Measurements from ENCODE around the gene WDR27.

DNA sequence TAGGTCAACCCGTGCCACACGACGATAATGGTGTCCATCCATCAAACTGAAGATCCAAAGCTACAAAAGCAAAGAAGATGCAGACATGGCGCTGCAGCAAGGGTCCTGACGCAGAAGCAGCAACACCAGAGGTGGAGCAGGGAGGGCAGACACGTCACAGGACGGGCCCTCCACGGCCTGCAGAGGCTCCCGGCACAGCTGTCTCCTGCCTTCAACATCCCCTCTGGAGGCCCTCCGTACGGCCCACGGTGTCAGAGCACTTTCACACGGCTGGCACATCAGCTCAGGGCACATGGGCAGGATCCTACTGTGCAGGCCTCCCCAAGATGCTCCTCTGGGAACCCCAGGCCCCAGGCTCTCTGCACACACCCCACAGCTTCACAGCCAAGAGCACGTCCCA, 37.6 kb downstream of the WDR27 start:
- TF ChIP-seq, protein P1, sequence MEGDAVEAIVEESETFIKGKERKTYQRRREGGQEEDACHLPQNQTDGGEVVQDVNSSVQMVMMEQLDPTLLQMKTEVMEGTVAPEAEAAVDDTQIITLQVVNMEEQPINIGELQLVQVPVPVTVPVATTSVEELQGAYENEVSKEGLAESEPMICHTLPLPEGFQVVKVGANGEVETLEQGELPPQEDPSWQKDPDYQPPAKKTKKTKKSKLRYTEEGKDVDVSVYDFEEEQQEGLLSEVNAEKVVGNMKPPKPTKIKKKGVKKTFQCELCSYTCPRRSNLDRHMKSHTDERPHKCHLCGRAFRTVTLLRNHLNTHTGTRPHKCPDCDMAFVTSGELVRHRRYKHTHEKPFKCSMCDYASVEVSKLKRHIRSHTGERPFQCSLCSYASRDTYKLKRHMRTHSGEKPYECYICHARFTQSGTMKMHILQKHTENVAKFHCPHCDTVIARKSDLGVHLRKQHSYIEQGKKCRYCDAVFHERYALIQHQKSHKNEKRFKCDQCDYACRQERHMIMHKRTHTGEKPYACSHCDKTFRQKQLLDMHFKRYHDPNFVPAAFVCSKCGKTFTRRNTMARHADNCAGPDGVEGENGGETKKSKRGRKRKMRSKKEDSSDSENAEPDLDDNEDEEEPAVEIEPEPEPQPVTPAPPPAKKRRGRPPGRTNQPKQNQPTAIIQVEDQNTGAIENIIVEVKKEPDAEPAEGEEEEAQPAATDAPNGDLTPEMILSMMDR (IDR thresholded peaks at IDR 0.05), result no peak
- no peak for TF ChIP-seq POLR2A (IDR thresholded peaks at IDR 0.05)
